Right ventricle myocardium superior (tissue), 1 donor: ENCODE results near the gene MRAS. TPM values are rescaled to one million over a fixed set of nuclear protein-coding genes. Genes with fewer than 3 reads are reported as not detected.

ENCODE experiments used
- ATAC-seq: fragments of 200-7000 bp; cut with Tn5 transposase; one replicate; pipeline ENCODE4 v1.9.1; 2020; ENCODE audit warnings: mild to moderate bottlenecking; ENCODE audit not compliant: poor library complexity
- DNase-seq: peaks from one replicate; pipeline ENCODE4 v3.0.0-alpha.2; 2020
- intact Hi-C: fragments of 100-400 bp; cut with DNase I; formaldehyde crosslinking; loops from one replicate; pipeline ENCODE4 v1.11.2; 2022
- total RNA-seq: library from RNA; stranded (reverse); fragmentation: NEBNext Ultra II Directional; extraction: Animal tissue kit (Norgen Biotek cat#: 25700); gene quantifications from one replicate; pipeline ENCODE4 v1.2.1, GENCODE V29; 2021
- donor health status: DM: no; HTN: yes; CAD: no; lungs with severe emphysema.

MRAS gene
- total RNA-seq, 1 donor from 2014 or later = 368 TPM

- intact Hi-C loops = no loop called here
- no peak for ATAC-seq
Measured at GRCh38 chr3:138378990-138379389, 30.6 kb downstream of the MRAS start.

GRCh38 chr3:138381413-138381901 is 33.1 kb downstream of the MRAS start:
- ATAC-seq (peak; percentile 71), DNase-seq (peak; percentile 71)
- intact Hi-C loops = no loop called here

More at GRCh38 chr3:138378990-138379389, 30.6 kb downstream of the MRAS start:
- DNase-seq = no peak

- ATAC-seq = peak; percentile 87
- peak; percentile 86 for DNase-seq
- intact Hi-C loops = no loop called here
Measured at GRCh38 chr3:138381950-138382715, 33.8 kb downstream of the MRAS start.

- intact Hi-C loops = no loop called here
- ATAC-seq (no peak), DNase-seq (no peak)
Measured at GRCh38 chr3:138383715-138384465, 35.5 kb downstream of the MRAS start.

- ATAC-seq (no peak), DNase-seq (no peak)
- intact Hi-C loops = no loop called here
Measured at GRCh38 chr3:138384531-138384930, 36.2 kb downstream of the MRAS start.

- ATAC-seq (no peak), DNase-seq (no peak)
- intact Hi-C loops = no loop called here
Measured at GRCh38 chr3:138384976-138385375, 36.6 kb downstream of the MRAS start.

GRCh38 chr3:138389144-138389601 is 40.8 kb downstream of the MRAS start:
- intact Hi-C loops = no loop called here
- no peak for DNase-seq
- peak; percentile 7 for ATAC-seq

GRCh38 chr3:138389841-138390581 is 41.6 kb downstream of the MRAS start:
- no peak for DNase-seq
- peak; percentile 81 for ATAC-seq
- intact Hi-C loops = no loop called here

GRCh38 chr3:138390582-138390932 is 42.2 kb downstream of the MRAS start:
- DNase-seq = no peak
- no peak for ATAC-seq
- intact Hi-C loops = no loop called here

- no peak for DNase-seq
- intact Hi-C loops = no loop called here
- ATAC-seq = no peak
Measured at GRCh38 chr3:138394156-138394555, 45.8 kb downstream of the MRAS start.

- DNase-seq (no peak), ATAC-seq (no peak)
- intact Hi-C loops = loop anchor here (5.0 kb wide), 1 partner anchor 42 kb away; no protein-coding TSS in a partner anchor
Measured at GRCh38 chr3:138394686-138395085, 46.3 kb downstream of the MRAS start.

GRCh38 chr3:138395865-138396751 is 47.7 kb downstream of the MRAS start:
- peak; percentile 54 for DNase-seq
- intact Hi-C loops = loop anchor here (5.0 kb wide), 1 partner anchor 44 kb away; no protein-coding TSS in a partner anchor
- peak; percentile 58 for ATAC-seq

- DNase-seq = no peak
- ATAC-seq = no peak
- intact Hi-C loops = loop anchor here (5.0 kb wide), 1 partner anchor 45 kb away; no protein-coding TSS in a partner anchor
Measured at GRCh38 chr3:138396752-138397410, 48.5 kb downstream of the MRAS start.

- DNase-seq (no peak), ATAC-seq (no peak)
- intact Hi-C loops = loop anchor here (5.0 kb wide), 1 partner anchor 46 kb away; no protein-coding TSS in a partner anchor
Measured at GRCh38 chr3:138397983-138398382, 49.6 kb downstream of the MRAS start.

GRCh38 chr3:138398791-138399575 is 50.6 kb downstream of the MRAS start:
- ATAC-seq (peak; percentile 7), DNase-seq (no peak)
- intact Hi-C loops = loop anchor here (5.0 kb wide), 1 partner anchor 47 kb away; no protein-coding TSS in a partner anchor

- intact Hi-C loops = loop anchor here (5.0 kb wide), 2 partner anchors 47 to 67 kb away; no protein-coding TSS in a partner anchor
- ATAC-seq (peak; percentile 53), DNase-seq (no peak)
Measured at GRCh38 chr3:138399766-138400165, 51.4 kb downstream of the MRAS start.
